ENCODE data around the gene LAMA1.

GRCh38 chr18:7079231-7079630, 38.4 kb downstream of the LAMA1 start:
- no peak for TF ChIP-seq GATA2 (IDR thresholded peaks at IDR 0.05; ENCODE audit: low read depth, low read length)
- TF ChIP-seq GATA3 (IDR thresholded peaks at IDR 0.05; ENCODE audit: low read depth, low read length) = no peak

Data from SH-SY5Y (cell line).